ENCODE data around the gene SYNJ2. TPM values are rescaled to one million over a fixed set of nuclear protein-coding genes. Genes with fewer than 3 reads are reported as not detected.
A peak's percentile ranks its signal among the peaks of the same experiment; 100 is the strongest.

The SYNJ2 gene
- total and polyA plus RNA-seq, 2 of the 4 experiments (the other 2 are of a cell fraction), result 40.8 to 45.2 TPM

DNA sequence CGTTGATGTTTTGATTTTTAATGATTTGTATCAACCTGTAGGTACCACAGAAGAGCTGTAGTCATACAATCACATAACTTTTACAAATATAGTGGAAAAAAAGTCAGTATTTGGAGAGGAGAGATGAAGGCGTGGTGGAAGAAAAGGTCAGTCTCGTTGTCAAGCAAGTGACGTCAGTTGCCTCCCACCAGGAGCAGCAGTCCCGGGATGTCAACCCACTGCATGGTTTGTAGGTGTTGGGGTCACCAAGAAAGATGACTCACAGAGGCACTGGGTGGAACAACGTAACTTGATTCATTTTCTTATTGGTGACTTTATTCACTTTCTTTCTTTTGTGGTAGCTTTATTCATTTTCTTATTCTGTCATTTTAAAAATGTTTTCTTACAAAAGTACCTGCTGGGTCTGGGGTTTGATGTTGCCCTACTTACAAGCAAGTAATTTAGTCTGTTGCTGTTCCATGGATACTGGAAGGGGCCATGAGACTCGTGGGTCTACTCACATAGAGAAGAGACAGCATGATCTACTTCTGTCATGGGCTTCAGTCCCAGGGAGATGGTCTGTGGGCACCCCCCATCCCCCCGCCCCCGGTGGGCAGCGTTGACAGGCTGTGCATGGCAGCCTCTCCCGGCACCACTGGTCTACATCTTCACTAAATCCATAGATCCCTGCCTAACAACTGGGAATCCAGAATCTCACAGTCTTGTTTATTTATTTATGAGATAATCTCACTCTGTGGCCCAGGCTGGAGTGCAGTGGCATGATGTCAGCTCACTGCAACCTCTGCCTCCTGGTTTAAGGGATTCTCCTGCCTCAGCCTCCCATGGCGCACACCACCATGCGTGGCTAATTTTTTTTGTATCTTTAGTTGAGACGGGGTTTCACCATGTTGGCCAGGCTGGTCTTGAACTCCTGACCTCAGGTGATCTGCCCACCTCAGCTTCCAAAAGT, 36.4 kb upstream of the SYNJ2 start:
- H3K27me3 ChIP-seq (ENCODE audit: control insufficient read depth, insufficient read depth, low read length), result no peaks in the 10 kb centered on the region
- H4K91ac ChIP-seq (ENCODE audit: insufficient read depth, low read depth, low read length), result no peak overlapping the region
- in situ Hi-C loops (cut with MboI; ENCODE audit: low sequenced_read_pairs), result no loop called here
- no peaks in the 10 kb centered on the region; the same call in 1 of the 2 replicates for H3K4me1 ChIP-seq (ENCODE audit: control insufficient read depth, insufficient read depth, low read length)
- intact Hi-C loops (cut with micrococcal nuclease), result loop anchor here (5.0 kb wide), 1 partner anchor 127 kb away; no protein-coding TSS in a partner anchor
- no peak overlapping the region for H2AK9ac ChIP-seq (replicated peaks; ENCODE audit: low read depth, low read length, poor library complexity)
- no peak overlapping the region for H2AFZ ChIP-seq (replicated peaks; ENCODE audit: low read length, poor library complexity)
- TF ChIP-seq FOS (IDR thresholded peaks at IDR 0.05; ENCODE audit: low read depth, low read length) (peak; percentile 23; the same call in 1 of the 2 replicates), MAZ (IDR thresholded peaks at IDR 0.05; ENCODE audit: borderline replicate concordance, low read depth, low read length) (no peak), RFX5 (IDR thresholded peaks at IDR 0.05; ENCODE audit: low read depth, low read length) (no peak), BHLHE40 (IDR thresholded peaks at IDR 0.05; ENCODE audit: low read depth, low read length) (peak; percentile 19; the same call in 1 of the 2 replicates), RCOR1 (IDR thresholded peaks at IDR 0.05; ENCODE audit: insufficient replicate concordance, low read length) (no peak), CEBPB (IDR thresholded peaks at IDR 0.05; ENCODE audit: low read depth, low read length) (no peak), MXI1 (IDR thresholded peaks at IDR 0.05; ENCODE audit: borderline replicate concordance, low read depth, low read length) (no peak), RAD21 (IDR thresholded peaks at IDR 0.05; ENCODE audit: low read length) (no peak), MAFK (IDR thresholded peaks at IDR 0.05; ENCODE audit: low read depth, low read length) (no peak)
- H3K14ac ChIP-seq (replicated peaks; ENCODE audit: low read depth, low read length), result no peak overlapping the region
- no peak overlapping the region for H3K9ac ChIP-seq (ENCODE audit: low read depth, low read length)
- peaks cover 0 to 5% of the 10 kb centered on the region in 2 experiments; a peak in 3 of 4 replicates for H3K79me1 ChIP-seq (ENCODE audit: low read depth in 1 of 2, low read length in 2 of 2)
- peaks cover 5% of the 10 kb centered on the region for H3K9me1 ChIP-seq (ENCODE audit: insufficient read depth, low read length)
- no peak overlapping the region for H3K4me2 ChIP-seq (ENCODE audit: low read depth, low read length)
- ChIA-PET POLR2A (ENCODE audit: unreplicated experiment) (no interaction called here), CTCF (no interaction called here)
- no peaks in the 10 kb centered on the region; the same call in 1 of the 2 replicates for H3K9me3 ChIP-seq (ENCODE audit: control insufficient read depth, insufficient read depth, low read length)
- ATAC-seq (ENCODE audit: low read depth), result no peak
- H3K27ac ChIP-seq (ENCODE audit: insufficient read depth, low read length), result no peak overlapping the region
- H2AK5ac ChIP-seq (ENCODE audit: low read depth, low read length), result no peak overlapping the region
- no peak overlapping the region for H2BK15ac ChIP-seq (ENCODE audit: low read depth, low read length)
- H4K20me1 ChIP-seq (ENCODE audit: insufficient read depth, low read length), result no peaks in the 10 kb centered on the region
- no peak overlapping the region for H2BK20ac ChIP-seq (ENCODE audit: low read depth, low read length)
- dilution Hi-C loops (cut with HindIII; ENCODE audit: low sequenced_read_pairs, unreplicated experiment), result no loop called here
- no peak overlapping the region for H3K56ac ChIP-seq (ENCODE audit: extremely low read depth, insufficient read depth, low read length)
- H4K8ac ChIP-seq (ENCODE audit: low read depth in 2 of 2, low read length in 2 of 2), result no peak overlapping the region
- H4K5ac ChIP-seq (ENCODE audit: low read depth, low read length), result no peak overlapping the region
- no TSS peak for BruUV-seq (replicated peaks)
- no peak overlapping the region for H3K4me3 ChIP-seq (ENCODE audit: insufficient read depth, low read depth, low read length)
- H2BK120ac ChIP-seq (ENCODE audit: low read depth, low read length), result no peak overlapping the region
- 80% methylated on average over 2 of the region's 14 CpGs; no CpG with 5 or more reads in 1 of the 2 experiments for WGBS, 2 experiments (ENCODE audit: extremely low coverage in 2 of 2, insufficient read length in 1 of 2)
- H3K18ac ChIP-seq (ENCODE audit: low read depth, low read length), result no peak overlapping the region
- H3K4ac ChIP-seq (ENCODE audit: low read depth, low read length), result no peak overlapping the region
- H2BK5ac ChIP-seq (ENCODE audit: low read depth, low read length, poor library complexity, severe bottlenecking), result no peak overlapping the region
- no peak overlapping the region for H3K23ac ChIP-seq (ENCODE audit: low read depth, low read length)
- DNase-seq, result peak; percentile 71
- H3K36me3 ChIP-seq (ENCODE audit: control insufficient read depth, insufficient read depth, low read length), result peaks cover 46% of the 10 kb centered on the region
